Activated CD8-positive, alpha-beta memory T cell treated with anti-CD3 and anti-CD28 coated beads for 48 hours (primary cell): ENCODE measurements around the gene FRRS1L.

ENCODE experiments used
- DNase-seq, 3 experiments: peaks; one replicate each; pipeline ENCODE4 v3.0.0-alpha.2; 2020; ENCODE audit warnings: low read depth in 2 of 3, low spot score in 2 of 3

The FRRS1L gene, protein sequence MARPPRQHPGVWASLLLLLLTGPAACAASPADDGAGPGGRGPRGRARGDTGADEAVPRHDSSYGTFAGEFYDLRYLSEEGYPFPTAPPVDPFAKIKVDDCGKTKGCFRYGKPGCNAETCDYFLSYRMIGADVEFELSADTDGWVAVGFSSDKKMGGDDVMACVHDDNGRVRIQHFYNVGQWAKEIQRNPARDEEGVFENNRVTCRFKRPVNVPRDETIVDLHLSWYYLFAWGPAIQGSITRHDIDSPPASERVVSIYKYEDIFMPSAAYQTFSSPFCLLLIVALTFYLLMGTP

DNA sequence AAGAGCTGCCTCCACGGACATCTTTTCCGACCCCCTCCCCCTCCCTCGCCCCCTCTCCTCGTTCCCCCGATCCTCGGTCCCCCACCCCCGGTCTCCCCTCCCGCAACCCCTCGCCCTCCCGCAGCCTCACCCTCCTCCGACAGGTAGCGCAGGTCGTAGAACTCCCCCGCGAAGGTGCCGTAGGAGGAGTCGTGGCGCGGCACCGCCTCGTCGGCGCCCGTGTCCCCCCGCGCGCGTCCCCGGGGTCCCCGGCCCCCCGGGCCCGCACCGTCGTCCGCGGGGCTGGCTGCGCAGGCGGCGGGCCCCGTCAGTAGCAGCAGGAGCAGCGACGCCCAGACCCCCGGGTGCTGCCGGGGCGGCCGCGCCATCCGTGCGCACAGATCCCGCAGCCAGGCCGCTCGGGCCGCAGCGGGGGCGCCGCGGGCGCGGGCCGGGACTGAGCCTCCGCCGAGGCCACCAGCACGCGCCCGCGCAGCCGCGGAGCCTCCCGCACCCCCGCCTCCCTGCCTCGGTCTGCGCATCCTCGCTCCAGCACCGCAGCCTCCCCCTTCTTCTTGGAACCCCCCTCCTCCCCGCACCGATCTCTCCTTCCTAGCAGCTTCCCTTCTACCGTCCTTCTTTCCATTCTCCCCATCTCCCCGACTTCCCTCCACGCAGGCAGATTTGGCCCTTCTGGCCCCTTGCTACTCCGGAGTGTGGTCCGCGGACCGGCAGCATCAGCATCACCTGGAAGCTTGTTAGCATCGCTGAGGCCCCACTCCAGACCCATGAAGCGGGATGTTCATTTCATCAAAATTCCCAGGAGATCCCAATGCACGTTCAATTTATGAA, at the start of gene FRRS1L:
FRRS1L (minus strand) TSS at position 479 of the 831 bp plus-strand sequence; CDS start at position 368, 111 bp downstream.
- no peak for DNase-seq

- DNase-seq: no peak
Measured at GRCh38 chr9:109214414-109214813, 47.4 kb upstream of the FRRS1L start.

GRCh38 chr9:109213285-109214121, 46.5 kb upstream of the FRRS1L start:
- DNase-seq: no peak

GRCh38 chr9:109212768-109213167, 45.7 kb upstream of the FRRS1L start:
- no peak for DNase-seq

DNA sequence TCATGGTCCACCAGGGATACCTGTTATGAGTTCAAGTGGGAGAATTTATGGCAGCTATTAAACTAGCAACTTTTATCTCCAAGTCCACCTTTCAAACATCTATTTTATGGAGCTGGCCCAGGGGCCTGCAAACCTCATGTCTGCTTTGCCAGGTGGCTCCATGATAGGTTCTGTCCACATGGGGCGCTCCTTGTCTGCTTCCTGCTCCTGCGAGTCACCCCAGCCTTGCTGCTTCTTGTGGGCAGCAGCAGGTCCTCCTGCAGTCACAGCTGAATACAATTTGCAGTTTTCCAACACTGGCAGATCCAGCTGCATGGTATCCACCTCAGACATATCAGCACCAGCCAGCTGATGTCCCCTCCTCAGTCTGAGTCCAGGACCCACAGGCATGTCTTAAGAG, 39.6 kb upstream of the FRRS1L start:
- no peak for DNase-seq

DNA sequence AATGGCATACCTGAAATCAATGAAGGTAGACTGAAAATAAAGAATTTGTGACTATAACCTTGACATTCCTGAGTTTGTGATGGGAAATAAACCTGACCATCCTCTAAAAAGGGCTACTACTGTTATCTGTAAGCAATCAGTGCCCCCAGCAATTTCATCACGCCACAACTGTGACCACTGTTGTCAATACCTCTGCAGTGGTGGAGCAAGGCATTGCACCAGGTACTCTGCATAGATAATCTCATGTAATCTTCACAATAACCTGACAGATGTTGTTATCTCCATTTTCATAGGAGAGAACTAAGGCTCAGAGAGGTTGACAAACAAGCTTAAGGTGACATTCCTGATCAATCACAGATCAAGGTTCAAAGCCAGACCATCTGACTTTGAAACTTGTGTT, 38.5 kb upstream of the FRRS1L start:
- DNase-seq: no peak

DNA sequence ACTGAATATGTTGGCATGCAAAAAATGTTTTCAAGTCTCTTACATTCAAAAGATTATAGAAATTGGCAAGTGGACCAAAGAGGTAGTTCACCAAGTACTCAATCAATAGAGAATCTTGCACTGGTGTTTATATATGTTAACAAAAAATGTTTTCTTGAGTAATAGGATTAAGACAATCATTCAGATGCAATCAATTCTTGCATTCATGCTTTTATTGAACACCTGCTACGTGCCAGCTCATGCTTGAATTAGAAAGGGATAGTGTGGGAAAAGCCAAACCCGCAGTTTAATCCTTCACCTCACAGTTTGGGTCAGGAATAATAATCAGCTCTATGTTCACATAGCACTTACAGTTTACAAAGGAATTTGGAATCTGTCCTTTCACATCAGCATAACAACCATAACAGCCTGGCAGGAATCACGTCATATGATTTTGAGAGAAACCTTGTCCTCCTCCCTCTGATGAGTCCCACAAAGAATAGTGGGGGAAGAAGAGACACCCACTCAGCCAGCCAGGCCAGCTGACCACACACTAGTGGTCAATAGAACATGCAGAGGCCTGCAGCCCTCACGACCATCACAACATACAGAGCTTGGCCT, 36.8 kb upstream of the FRRS1L start:
- no peak for DNase-seq

DNA sequence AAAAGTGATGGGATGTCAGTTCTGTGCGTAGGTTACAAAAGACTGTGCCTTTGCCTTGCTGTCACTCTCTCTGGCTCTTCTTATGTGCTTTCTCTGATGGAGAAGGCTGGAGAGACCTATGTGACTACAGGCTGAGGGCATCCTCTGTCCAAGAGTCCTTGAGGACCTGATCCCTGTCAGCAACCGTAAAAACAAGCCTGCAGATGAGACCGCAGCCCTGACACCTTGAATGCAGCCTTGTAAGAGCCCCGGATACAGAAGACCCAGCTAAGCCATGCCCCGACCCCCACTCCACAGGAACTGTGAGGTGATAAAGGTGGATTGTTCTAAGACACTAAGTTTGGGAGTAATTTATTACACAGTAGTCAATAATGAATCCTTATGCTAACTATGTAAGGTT, 32.6 kb upstream of the FRRS1L start:
- DNase-seq: no peak

- no peak for DNase-seq
Measured at GRCh38 chr9:109198736-109199382, 31.8 kb upstream of the FRRS1L start.

DNA sequence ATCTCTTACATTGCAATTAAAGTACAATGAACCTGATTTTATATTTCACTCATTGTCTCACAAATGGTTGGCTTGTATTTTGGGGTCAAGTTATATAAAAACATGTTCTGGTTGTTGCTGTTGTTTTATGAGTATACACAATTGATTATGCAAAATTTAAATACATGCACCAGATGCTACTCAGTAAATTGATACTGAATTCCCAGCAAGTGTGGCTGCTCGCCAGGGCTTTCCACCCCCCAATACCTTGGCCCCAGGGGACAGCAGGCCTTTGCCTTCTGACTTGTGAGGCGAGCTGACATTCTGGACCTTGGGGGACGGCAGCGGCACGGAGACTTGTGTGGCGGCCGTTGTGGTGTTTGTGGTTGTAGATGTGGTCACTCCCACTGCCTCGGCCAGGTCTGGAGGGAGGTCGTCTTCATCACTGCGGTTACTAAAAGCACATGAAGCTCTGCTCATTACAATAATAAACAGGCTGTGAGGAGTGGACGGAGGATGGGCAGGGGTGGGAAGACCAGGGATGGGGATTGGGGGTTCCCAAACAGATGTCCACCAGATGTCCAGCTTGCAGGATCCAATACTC, 27.0 kb upstream of the FRRS1L start:
- no peak for DNase-seq

DNA sequence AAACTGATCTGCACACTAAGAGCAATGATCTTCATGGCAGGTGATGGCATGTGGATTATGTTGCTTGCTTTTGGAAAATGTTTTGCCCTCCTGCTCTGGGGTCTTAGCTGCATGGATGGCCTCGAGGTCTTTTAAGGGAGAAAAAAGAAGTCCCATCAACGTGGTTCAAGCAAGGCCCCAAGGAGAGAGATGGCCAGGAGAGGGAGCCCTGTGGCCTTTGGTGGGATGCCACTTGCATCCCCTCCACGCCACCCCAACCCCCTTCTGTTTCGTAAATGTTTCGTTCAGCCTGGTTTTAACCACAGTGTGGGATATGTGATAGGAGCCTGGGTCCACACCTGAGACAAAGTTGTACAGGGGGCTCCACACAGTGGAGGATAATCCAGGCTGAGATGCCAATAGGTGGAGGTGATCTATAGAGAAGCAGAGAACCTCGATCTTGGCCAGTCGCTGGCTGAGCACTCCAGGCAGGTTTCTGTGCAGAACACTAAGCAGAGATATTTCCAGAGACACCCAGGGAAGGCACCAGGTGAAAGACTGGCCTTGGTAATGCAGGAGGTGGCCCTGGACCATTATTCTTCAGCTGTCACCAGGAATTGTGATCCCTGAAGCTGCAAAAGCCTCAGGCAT, 25.8 kb upstream of the FRRS1L start:
- no peak for DNase-seq

DNA sequence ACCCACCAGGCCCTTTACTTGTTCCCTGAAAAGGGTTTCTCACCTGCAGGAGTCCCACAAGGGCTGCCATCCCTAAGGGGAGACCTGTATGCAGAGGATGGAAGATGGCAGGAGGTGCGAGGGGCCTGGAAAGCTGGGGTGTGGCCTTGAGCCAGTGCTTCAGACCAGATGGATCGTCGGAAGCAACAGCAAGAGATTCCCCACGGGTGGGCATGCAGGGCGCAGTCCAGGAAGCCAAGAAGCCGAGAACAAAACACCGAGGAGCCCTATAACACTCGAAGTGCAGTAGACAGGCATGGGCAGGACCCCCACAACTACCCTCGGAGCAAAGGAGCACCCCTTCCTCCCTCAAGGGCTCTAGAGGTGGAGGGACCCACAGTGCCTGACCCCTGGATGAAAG, 24.7 kb upstream of the FRRS1L start:
- DNase-seq: no peak

- DNase-seq: no peak
Measured at GRCh38 chr9:109190151-109190550, 23.1 kb upstream of the FRRS1L start.

GRCh38 chr9:109186857-109187520, 19.9 kb upstream of the FRRS1L start:
- DNase-seq: no peak

GRCh38 chr9:109182940-109183798, 16.1 kb upstream of the FRRS1L start:
- DNase-seq: no peak

GRCh38 chr9:109182550-109182939, 15.5 kb upstream of the FRRS1L start:
- DNase-seq: no peak

DNA sequence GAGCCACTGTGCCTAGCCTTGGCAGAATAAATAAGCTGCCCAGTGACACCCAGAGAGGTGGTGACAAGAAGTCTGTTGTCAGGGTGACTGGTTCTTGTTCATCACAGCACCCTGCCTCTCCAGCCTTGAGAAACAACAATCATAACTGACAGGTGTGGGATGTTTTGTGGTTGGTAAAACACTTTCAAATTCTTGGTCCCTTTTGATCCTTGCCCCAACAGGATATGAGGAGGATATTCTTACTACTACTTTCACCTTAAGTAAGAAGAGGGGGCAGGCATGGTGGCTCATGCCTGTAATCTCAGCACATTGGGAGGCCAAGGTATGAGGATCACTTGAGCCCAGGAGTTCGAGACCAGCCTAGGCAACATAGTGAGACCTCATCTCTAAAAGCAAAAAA, 14.2 kb upstream of the FRRS1L start:
- peak in 1 of 3 experiments; percentile 11 for DNase-seq

DNA sequence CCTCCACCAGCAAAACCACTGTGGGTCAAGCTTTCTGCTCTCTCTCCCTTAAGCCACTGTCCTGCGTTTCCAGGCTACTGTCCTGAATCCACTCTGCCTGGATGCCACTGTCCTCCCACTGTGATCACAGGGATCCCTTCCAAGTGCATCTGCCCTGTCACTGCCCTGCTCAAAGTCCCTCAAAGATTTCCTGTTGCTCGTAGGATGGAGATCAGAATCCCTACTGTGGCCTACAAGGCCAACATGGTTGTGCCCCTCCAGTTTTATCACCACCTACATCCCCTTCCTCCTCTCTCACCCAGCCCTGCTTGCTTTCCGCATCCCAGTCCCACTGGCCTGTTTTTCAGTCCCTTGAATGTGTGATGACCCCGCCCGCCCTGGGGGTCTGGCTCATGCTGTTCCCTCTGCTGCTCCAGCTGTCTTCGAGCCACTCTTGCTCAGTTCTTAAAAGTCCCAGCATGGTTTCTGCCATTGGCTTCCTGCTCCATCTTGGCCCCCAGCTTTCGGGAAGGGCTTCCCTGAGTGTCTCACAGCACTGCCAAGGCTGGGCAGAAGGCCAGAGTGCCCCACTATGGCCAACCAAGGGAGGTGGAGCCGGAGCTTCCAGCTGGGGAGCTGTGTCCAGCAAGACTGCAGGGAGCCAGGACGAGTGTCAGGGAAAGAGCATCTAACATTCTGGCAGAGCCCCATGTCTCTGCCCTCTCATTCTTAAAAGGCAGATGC, 12.9 kb upstream of the FRRS1L start:
- no peak for DNase-seq
